GM12878 (cell line): Measurements from ENCODE around the gene C11orf97. TPM values are rescaled to one million over a fixed set of nuclear protein-coding genes. Genes with fewer than 3 reads are reported as not detected.
"Not testable (repeated sequence)": the region's sequence is repeated elsewhere in the genome, so short reads cannot be mapped to it uniquely, and the experiment has no call there.

Source experiments
- ATAC-seq: fragments of 200-7000 bp; cut with Tn5 transposase; 3 replicates; pipeline ENCODE4 v1.9.1; 2020; ENCODE audit warnings: mild to moderate bottlenecking, moderate library complexity
- BruUV-seq: library from RNA; stranded (reverse); fragments of 400-500 nt; replicated peaks from 2 replicates; lab custom pipeline; 2021; lab: Mats Ljungman, UMichigan
- CTCF ChIA-PET: fragments of 300-600 bp; sonication (Branson Sonifier 250); formaldehyde crosslinking; extraction: SDS; loops from one replicate; lab custom pipeline; 2021; ENCODE audit warnings: inconsistent platforms; lab: Yijun Ruan, JAX
- POLR2A ChIA-PET: fragments of 350-600 bp; formaldehyde crosslinking; extraction: SDS; loops from one replicate; lab custom pipeline; 2021; ENCODE audit warnings: inconsistent platforms; lab: Charles Lee
- RAD21 ChIA-PET: fragments of 300-600 bp; sonication (Branson Sonifier 250); formaldehyde crosslinking; loops from one replicate; lab custom pipeline; 2023; ENCODE audit warnings: antibody characterized with exemption; ENCODE audit not compliant: unreplicated experiment; lab: Charles Lee
- SMC1A ChIA-PET: fragments of 300-600 bp; sonication (Branson Sonifier 250); formaldehyde crosslinking; loops from one replicate; lab custom pipeline; 2023; ENCODE audit not compliant: unreplicated experiment, uncharacterized antibody; lab: Charles Lee
- DNase-seq: peaks from one replicate; pipeline ENCODE4 v3.0.0-alpha.2; 2011; ENCODE audit warnings: low read depth, low spot score
- FAIRE-seq: peaks from 3 replicates; lab custom pipeline; 2011; peaks lifted over from hg19 to GRCh38; lab: Jason Lieb, UNC
- H2AFZ ChIP-seq: 2 replicates; pipeline ENCODE4 v1.6.0; 2011; ENCODE audit warnings: low read depth, low read length, control low read depth; ENCODE audit not compliant: control insufficient read depth
- H3K27ac ChIP-seq: 2 replicates; pipeline ENCODE4 v1.5.1; 2011; ENCODE audit warnings: control low read depth; ENCODE audit not compliant: control insufficient read depth, insufficient read depth
- H3K27me3 ChIP-seq, 2 experiments: replicated peaks in 1 of 2; 2 replicates each; pipeline versions ENCODE4 v1.6.0 to v1.6.1; 2011; ENCODE audit warnings: low read length in 1 of 2; ENCODE audit not compliant: control insufficient read depth in 2 of 2, insufficient read depth in 2 of 2
- H3K36me3 ChIP-seq, 2 experiments: 2 replicates each; pipeline ENCODE4 v1.5.1; 2011; ENCODE audit warnings: low read length in 1 of 2; ENCODE audit not compliant: control insufficient read depth in 2 of 2, insufficient read depth in 2 of 2
- H3K4me1 ChIP-seq: 2 replicates; pipeline ENCODE4 v1.6.1; 2011; ENCODE audit warnings: mild to moderate bottlenecking, low read length, moderate library complexity, mixed read lengths; ENCODE audit not compliant: control insufficient read depth, insufficient read depth
- H3K4me2 ChIP-seq: 2 replicates; pipeline ENCODE4 v1.6.0; 2011; ENCODE audit warnings: control low read depth; ENCODE audit not compliant: control insufficient read depth, insufficient read depth
- H3K4me3 ChIP-seq: fragments of 200-600 bp; sonication (generic); 2 replicates; pipeline ENCODE4 v1.5.1; 2016
- H3K79me2 ChIP-seq: 2 replicates; pipeline ENCODE4 v1.6.0; 2011; ENCODE audit warnings: low read length; ENCODE audit not compliant: control insufficient read depth, insufficient read depth
- H3K9ac ChIP-seq: 2 replicates; pipeline ENCODE4 v1.8.0; 2011; ENCODE audit warnings: low read length, control low read depth, mixed read lengths; ENCODE audit not compliant: control insufficient read depth, insufficient read depth
- H3K9me3 ChIP-seq: replicated peaks from 3 replicates; pipeline ENCODE4 v1.5.1; 2011; ENCODE audit warnings: mild to moderate bottlenecking, low read length; ENCODE audit not compliant: control insufficient read depth, insufficient read depth
- H4K20me1 ChIP-seq: 2 replicates; pipeline ENCODE4 v1.6.0; 2011; ENCODE audit not compliant: control insufficient read depth, insufficient read depth
- BHLHE40 ChIP-seq, 2 experiments: fragments of 450-650 bp in 1 of 2; IDR thresholded peaks; 2 replicates each; pipeline ENCODE4 v1.6.1; 2011 to 2017; ENCODE audit warnings: low read depth in 2 of 2, borderline replicate concordance in 1 of 2, improper control_type of control experiment in 1 of 2, low read length in 1 of 2, mild to moderate bottlenecking in 1 of 2
- DPF2 ChIP-seq: fragments of 450-650 bp; IDR thresholded peaks from 2 replicates; pipeline ENCODE4 v1.6.1; 2017; ENCODE audit warnings: mild to moderate bottlenecking
- IKZF2 ChIP-seq, 2 experiments: fragments of 450-650 bp; IDR thresholded peaks; 2 replicates each; pipeline ENCODE4 v1.6.1; 2017; ENCODE audit warnings: mild to moderate bottlenecking in 2 of 2, moderate library complexity in 2 of 2
- MTA2 ChIP-seq: fragments of 450-650 bp; IDR thresholded peaks from 2 replicates; pipeline ENCODE4 v1.6.1; 2016; ENCODE audit warnings: low read depth, mild to moderate bottlenecking, moderate library complexity
- NBN ChIP-seq: fragments of 450-650 bp; IDR thresholded peaks from 2 replicates; pipeline ENCODE4 v1.6.1; 2016
- NR2F1 ChIP-seq: fragments of 450-650 bp; conservative IDR thresholded peaks from 2 replicates; pipeline ENCODE4 v1.6.1; 2017; ENCODE audit warnings: mild to moderate bottlenecking
- RUNX3 ChIP-seq: IDR thresholded peaks from 2 replicates; pipeline ENCODE4 v1.6.1; 2012; ENCODE audit warnings: low read length, inconsistent platforms
- SMARCA5 ChIP-seq: fragments of 450-650 bp; IDR thresholded peaks from 2 replicates; pipeline ENCODE4 v1.6.1; 2017; ENCODE audit warnings: mild to moderate bottlenecking
- ZBTB33 ChIP-seq: fragments of 450-650 bp; IDR thresholded peaks from 2 replicates; pipeline ENCODE4 v1.6.1; 2017; ENCODE audit warnings: mild to moderate bottlenecking
- ZNF217 ChIP-seq: fragments of 450-650 bp; IDR thresholded peaks from 2 replicates; pipeline ENCODE4 v1.6.1; 2017; ENCODE audit warnings: antibody characterized with exemption, mild to moderate bottlenecking
- WGBS: methylation state at CpG from one replicate; pipeline ENCODE4 v1.1.6; 2016; ENCODE audit warnings: low lambda C conversion rate; ENCODE audit not compliant: insufficient replicate concordance, insufficient coverage; ENCODE audit errors: missing lambda C conversion rate; 5-methylcytosine and 5-hydroxymethylcytosine counted together
- in situ Hi-C: fragments of 300-500 bp; cut with MboI; formaldehyde crosslinking; loops from 9 replicates; pipeline ENCODE4 v1.14.3; 2018; ENCODE audit warnings: mixed read lengths
- intact Hi-C: fragments of 100-400 bp; cut with micrococcal nuclease; formaldehyde crosslinking; loops from one replicate; pipeline ENCODE4 v1.14.2; 2022; ENCODE audit not compliant: unreplicated experiment
- polyA plus RNA-seq, 11 experiments: library from polyadenylated mRNA; depleted of rRNA in 4 of 11; unstranded in 6 of 11; stranded (reverse) in 5 of 11; fragments of >200 nt; fragmentation: Nextera tagmentation in 4 of 11; fragmentation: Illumina TruSeq in 1 of 11; extraction: Ambion mirVana in 4 of 11; extraction: Trizol in 1 of 11; gene quantifications; 1 replicate in 1 of 11; 2 replicates in 10 of 11; pipeline versions ENCODE4 v1.2.1 to v1.2.3, GENCODE V29; 2011 to 2016; ENCODE audit warnings: inconsistent platforms in 2 of 11, missing spikeins in 2 of 11, low read depth in 1 of 11
- total RNA-seq, 4 experiments: library from RNA; depleted of rRNA in 3 of 4; stranded (reverse); fragments of >200 nt in 3 of 4; fragmentation: Illumina TruSeq in 1 of 4; extraction: Trizol in 1 of 4; gene quantifications; 2 replicates each; pipeline versions ENCODE4 v1.2.1 to v1.2.3, GENCODE V29; 2013 to 2021

Gene C11orf97
- total and polyA plus RNA-seq, 10 of the 15 experiments (the other 5 are each of a cell fraction or from before 2014, with no cell fraction given): not detected

- in situ Hi-C loops, BruUV-seq, H3K9ac ChIP-seq, H4K20me1 ChIP-seq, H3K27me3 ChIP-seq, DNase-seq, H3K79me2 ChIP-seq, H3K4me1 ChIP-seq, H2AFZ ChIP-seq, FAIRE-seq, H3K36me3 ChIP-seq, H3K27ac ChIP-seq, H3K4me3 ChIP-seq, H3K4me2 ChIP-seq, H3K9me3 ChIP-seq: not testable (repeated sequence)
- peak; percentile 54 for ATAC-seq
- POLR2A ChIA-PET: interaction anchor here (0.7 to 1.8 kb wide), 6 partner anchors 9 to 427 kb away, joined by 3 to 4 read pairs (median 3); partner anchors contain the start of gene PANX1
- SMC1A ChIA-PET: interaction anchor here (1.1 to 2.8 kb wide), 15 partner anchors 8 to 47 kb away, joined by 3 to 20 read pairs (median 4); no protein-coding TSS in a partner anchor
- intact Hi-C loops: loop anchor here (1.0 kb wide), 1 partner anchor 28 kb away; no protein-coding TSS in a partner anchor
- CTCF ChIA-PET: interaction anchor here (0.9 to 2.2 kb wide), 7 partner anchors 10 to 47 kb away, joined by 3 to 9 read pairs (median 4); no protein-coding TSS in a partner anchor
- 35% methylated on average over 8 of the region's 8 CpGs for WGBS
- TF ChIP-seq NR2F1 (peak; percentile 60; the same call in 1 of the 2 replicates), MTA2 (peak; percentile 58; the same call in 1 of the 2 replicates), ZBTB33 (peak; percentile 92), SMARCA5 (peak; percentile 48; the same call in 1 of the 2 replicates), DPF2 (0 out of 2 replicates have a peak, but pooled peaks have one; percentile 38), ZNF217 (peak; percentile 90), IKZF2 (IDR thresholded peaks at IDR 0.05) (peak in 1 of 2 experiments; percentile 24; a peak in 1 of 4 replicates), RUNX3 (0 out of 2 replicates have a peak, but pooled peaks have one; percentile 19), NBN (peak; percentile 47; the same call in 1 of the 2 replicates), BHLHE40 (IDR thresholded peaks at IDR 0.05; ENCODE audit: borderline replicate concordance in 1 of 2, low read depth in 2 of 2, low read length in 1 of 2) (peak in 1 of 2 experiments; percentile 67; a peak in 2 of 4 replicates)
- RAD21 ChIA-PET: interaction anchor here (0.9 to 1.9 kb wide), 2 partner anchors 8 to 26 kb away, joined by 4 to 6 read pairs; no protein-coding TSS in a partner anchor
Measured at GRCh38 chr11:94555752-94556329, 43.6 kb downstream of the C11orf97 start.
